Nephron (organoid): ENCODE data around the gene SLC44A3.

ENCODE experiments used
- H3K27ac Mint-ChIP-seq, 3 experiments: 2 replicates each; pipeline ENCODE4 v1.8.0; 2020; ENCODE audit warnings: mixed read lengths in 3 of 3, mild to moderate bottlenecking in 2 of 3, moderate library complexity in 1 of 3
- H3K27me3 Mint-ChIP-seq: 2 replicates; pipeline ENCODE4 v1.8.0; 2021; ENCODE audit warnings: low read depth, mild to moderate bottlenecking, moderate library complexity, mixed read lengths
- H3K36me3 Mint-ChIP-seq: 2 replicates; pipeline ENCODE4 v1.8.0; 2020; ENCODE audit warnings: low read depth, mixed read lengths
- H3K4me1 Mint-ChIP-seq: 2 replicates; pipeline ENCODE4 v1.8.0; 2020; ENCODE audit warnings: mixed read lengths
- H3K4me3 Mint-ChIP-seq, 3 experiments: 2 replicates each; pipeline ENCODE4 v1.8.0; 2020; ENCODE audit warnings: mild to moderate bottlenecking in 3 of 3, mixed read lengths in 3 of 3, moderate library complexity in 2 of 3
- H3K9me3 Mint-ChIP-seq: 2 replicates; pipeline ENCODE4 v1.8.0; 2020; ENCODE audit warnings: mixed read lengths
- TF ChIP-seq, protein P1 (sequence below), 3 experiments: fragments of 200-600 bp; sonication (generic); IDR thresholded peaks; one replicate each; pipeline ENCODE4 v1.5.0; 2021; ENCODE audit warnings: antibody characterized with exemption in 3 of 3; ENCODE audit not compliant: unreplicated experiment in 3 of 3

SLC44A3 gene

DNA sequence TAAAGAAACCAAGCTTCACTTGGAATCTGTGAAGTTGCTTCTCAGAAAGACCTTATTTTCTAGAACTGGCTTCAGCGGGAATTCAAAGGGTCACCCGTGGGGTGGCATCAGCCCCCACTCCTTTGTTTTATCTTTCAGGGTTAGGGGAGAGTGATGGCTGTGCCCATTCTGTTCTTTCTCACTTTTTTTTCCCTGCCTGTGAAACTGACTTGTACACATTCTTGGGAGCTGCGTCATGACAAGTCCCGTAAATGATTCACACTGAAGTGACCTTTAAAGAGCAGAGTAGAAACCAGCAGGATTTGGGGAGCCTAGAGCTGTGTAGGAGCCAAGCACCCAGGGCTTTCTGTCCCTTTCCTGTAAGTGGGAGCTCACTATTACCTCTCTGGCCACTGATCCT, 43.8 kb downstream of the SLC44A3 start:
- peak overlapping the region; percentile 94 to 99 (median 95) for H3K27ac Mint-ChIP-seq
- no peaks in the 10 kb centered on the region for H3K9me3 Mint-ChIP-seq
- H3K4me1 Mint-ChIP-seq: peaks cover 90% of the 10 kb centered on the region
- peak overlapping the region; percentile 6 to 29 (median 24) for H3K4me3 Mint-ChIP-seq
- H3K27me3 Mint-ChIP-seq: peaks cover 4% of the 10 kb centered on the region
- TF ChIP-seq, protein P1, sequence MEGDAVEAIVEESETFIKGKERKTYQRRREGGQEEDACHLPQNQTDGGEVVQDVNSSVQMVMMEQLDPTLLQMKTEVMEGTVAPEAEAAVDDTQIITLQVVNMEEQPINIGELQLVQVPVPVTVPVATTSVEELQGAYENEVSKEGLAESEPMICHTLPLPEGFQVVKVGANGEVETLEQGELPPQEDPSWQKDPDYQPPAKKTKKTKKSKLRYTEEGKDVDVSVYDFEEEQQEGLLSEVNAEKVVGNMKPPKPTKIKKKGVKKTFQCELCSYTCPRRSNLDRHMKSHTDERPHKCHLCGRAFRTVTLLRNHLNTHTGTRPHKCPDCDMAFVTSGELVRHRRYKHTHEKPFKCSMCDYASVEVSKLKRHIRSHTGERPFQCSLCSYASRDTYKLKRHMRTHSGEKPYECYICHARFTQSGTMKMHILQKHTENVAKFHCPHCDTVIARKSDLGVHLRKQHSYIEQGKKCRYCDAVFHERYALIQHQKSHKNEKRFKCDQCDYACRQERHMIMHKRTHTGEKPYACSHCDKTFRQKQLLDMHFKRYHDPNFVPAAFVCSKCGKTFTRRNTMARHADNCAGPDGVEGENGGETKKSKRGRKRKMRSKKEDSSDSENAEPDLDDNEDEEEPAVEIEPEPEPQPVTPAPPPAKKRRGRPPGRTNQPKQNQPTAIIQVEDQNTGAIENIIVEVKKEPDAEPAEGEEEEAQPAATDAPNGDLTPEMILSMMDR (IDR thresholded peaks at IDR 0.05; ENCODE audit: unreplicated experiment in 3 of 3): no peak
- H3K36me3 Mint-ChIP-seq: peaks cover under 1% of the 10 kb centered on the region

DNA sequence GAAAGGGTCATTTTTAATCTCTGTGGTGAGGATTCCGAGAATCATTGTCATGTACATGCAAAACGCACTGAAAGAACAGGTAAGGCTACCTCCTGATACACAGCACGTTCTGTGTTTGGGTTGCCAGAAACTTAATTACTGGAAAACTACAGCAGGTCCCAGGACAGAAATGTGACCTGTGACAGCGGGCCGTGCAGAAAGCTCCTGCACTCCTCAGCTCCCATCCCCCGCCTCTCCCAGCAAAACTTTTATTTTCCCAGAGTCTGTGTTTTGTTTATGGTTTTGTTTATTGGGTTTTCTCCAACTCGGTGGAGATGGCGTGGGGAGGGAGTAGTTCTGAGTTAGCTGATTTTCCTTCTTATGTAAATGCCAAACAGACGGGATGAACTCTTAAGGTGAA, 44.7 kb downstream of the SLC44A3 start:
- TF ChIP-seq, protein P1 (IDR thresholded peaks at IDR 0.05; ENCODE audit: unreplicated experiment in 3 of 3): no peak
- peaks cover 6% of the 10 kb centered on the region for H3K36me3 Mint-ChIP-seq
- peak overlapping the region; percentile 94 to 99 (median 95) for H3K27ac Mint-ChIP-seq
- no peaks in the 10 kb centered on the region for H3K27me3 Mint-ChIP-seq
- no peaks in the 10 kb centered on the region for H3K9me3 Mint-ChIP-seq
- H3K4me1 Mint-ChIP-seq: peaks cover 92% of the 10 kb centered on the region
- peak overlapping the region in 2 of 3 experiments; percentile 7 to 40 for H3K4me3 Mint-ChIP-seq

DNA sequence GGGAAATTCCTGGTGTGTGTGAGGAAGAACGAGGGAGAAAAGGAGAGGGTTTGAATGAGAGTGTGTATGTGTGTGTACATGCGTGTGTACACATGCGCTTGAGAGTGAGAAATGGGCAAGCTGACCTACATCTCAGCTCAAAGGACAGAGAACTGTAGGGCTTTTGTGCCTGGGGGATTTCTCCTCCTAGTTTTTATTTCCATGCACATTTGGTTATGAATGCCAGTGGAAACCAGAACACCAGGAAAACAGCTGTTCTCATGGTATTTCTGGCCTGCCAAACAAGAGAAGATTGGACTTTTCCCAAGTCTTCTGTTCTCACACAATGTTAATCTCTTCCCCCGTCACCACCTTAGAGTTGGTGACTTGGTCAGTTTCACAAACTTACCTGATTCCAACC, 45.2 kb downstream of the SLC44A3 start:
- H3K4me1 Mint-ChIP-seq: peaks cover 92% of the 10 kb centered on the region
- peak overlapping the region; percentile 94 to 99 (median 95) for H3K27ac Mint-ChIP-seq
- H3K9me3 Mint-ChIP-seq: no peaks in the 10 kb centered on the region
- peak overlapping the region in 2 of 3 experiments; percentile 1 to 16 for H3K4me3 Mint-ChIP-seq
- TF ChIP-seq, protein P1 (IDR thresholded peaks at IDR 0.05; ENCODE audit: unreplicated experiment in 3 of 3): no peak
- H3K27me3 Mint-ChIP-seq: no peaks in the 10 kb centered on the region
- peaks cover 10% of the 10 kb centered on the region for H3K36me3 Mint-ChIP-seq

DNA sequence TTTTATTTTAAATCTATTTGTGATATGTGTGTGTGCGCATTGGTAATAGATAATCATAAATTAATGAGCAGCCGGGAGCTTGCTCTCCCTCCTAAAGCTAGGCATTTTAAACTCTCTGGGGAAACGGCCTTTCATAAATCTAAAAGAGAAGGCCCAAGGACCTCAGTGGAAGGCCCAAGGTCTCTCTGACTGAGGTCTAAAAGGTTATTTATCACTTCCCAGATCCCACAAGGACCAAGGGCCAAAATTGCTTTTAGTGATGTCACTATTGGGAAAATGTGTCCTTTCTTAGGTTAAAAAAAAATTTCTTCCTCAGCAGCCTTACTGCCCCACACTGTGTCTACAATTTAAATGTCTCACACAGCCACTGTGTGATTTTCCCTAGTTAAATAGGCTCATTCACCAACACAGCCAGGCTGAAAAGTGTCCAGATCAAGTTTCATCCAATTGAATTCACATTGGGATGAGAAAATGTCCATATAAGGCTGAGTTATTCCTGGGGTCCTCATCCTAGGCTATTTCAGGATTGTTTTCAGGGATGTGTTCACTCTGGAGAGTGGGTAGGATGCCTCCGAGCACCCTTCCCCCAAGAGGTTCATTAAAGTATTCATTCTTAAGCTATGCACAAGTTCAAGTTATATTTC, 46.1 kb downstream of the SLC44A3 start:
- peaks cover 91% of the 10 kb centered on the region for H3K4me1 Mint-ChIP-seq
- peak overlapping the region; percentile 94 to 99 (median 95) for H3K27ac Mint-ChIP-seq
- H3K27me3 Mint-ChIP-seq: no peaks in the 10 kb centered on the region
- H3K4me3 Mint-ChIP-seq: peak overlapping the region in 2 of 3 experiments; percentile 27 to 65
- TF ChIP-seq, protein P1 (IDR thresholded peaks at IDR 0.05; ENCODE audit: unreplicated experiment in 3 of 3): no peak
- H3K36me3 Mint-ChIP-seq: peaks cover 11% of the 10 kb centered on the region
- no peaks in the 10 kb centered on the region for H3K9me3 Mint-ChIP-seq

DNA sequence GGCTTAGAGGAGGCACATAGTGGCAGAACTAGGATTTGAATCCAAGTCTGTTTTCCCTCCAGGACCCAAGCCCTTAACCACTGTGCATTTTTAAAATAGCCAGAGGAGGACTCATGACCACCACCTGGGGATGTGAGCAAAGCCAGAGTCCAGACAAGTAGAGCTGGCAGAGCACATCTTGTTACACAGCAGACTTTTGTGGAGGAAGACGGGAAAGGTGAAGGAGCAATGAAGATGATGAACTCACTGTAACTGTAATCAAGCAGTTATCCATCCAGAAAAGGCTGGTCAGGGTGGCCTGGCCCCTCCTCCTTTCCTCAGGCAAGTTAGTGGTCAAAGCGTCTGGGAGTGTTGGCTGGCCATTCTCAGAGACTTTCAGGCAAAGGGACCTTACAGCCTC, 50.9 kb downstream of the SLC44A3 start:
- Mint-ChIP-seq H3K36me3 (peaks cover 18% of the 10 kb centered on the region), H3K27me3 (no peaks in the 10 kb centered on the region), H3K27ac (peak overlapping the region; percentile 19 to 63 (median 32)), H3K9me3 (no peaks in the 10 kb centered on the region), H3K4me3 (peak overlapping the region in 1 of 3 experiments; percentile 32), H3K4me1 (peaks cover 85% of the 10 kb centered on the region)
- TF ChIP-seq, protein P1 (IDR thresholded peaks at IDR 0.05; ENCODE audit: unreplicated experiment in 3 of 3): no peak
